ENCODE data around the gene RPL15.

GRCh38 chr3:23941440-23941839 lies 24.5 kb downstream of the RPL15 start:
- TF ChIP-seq CTCF (IDR thresholded peaks at IDR 0.05) (no peak), EP300 (IDR thresholded peaks at IDR 0.05) (no peak)

Data from tibial nerve (tissue), 4 donors.